ENCODE data around the gene FERMT3. TPM values are rescaled to one million over a fixed set of nuclear protein-coding genes. Genes with fewer than 3 reads are reported as not detected.

FERMT3 gene
- total and polyA plus RNA-seq, 2 of the 13 experiments (the other 11 are each of a cell fraction or from before 2014, with no cell fraction given): 0.29 TPM; not detected in 1

GRCh38 chr11:64185693-64186491 is 20.6 kb upstream of the FERMT3 start, which contains the start of gene STIP1 (continued):
- TF ChIP-seq TBL1XR1 (IDR thresholded peaks at IDR 0.05; ENCODE audit: borderline replicate concordance, low read length, partially characterized antibody) (no peak), STAG1 (CRISPR knock-in tag; IDR thresholded peaks at IDR 0.05) (no peak), FOSL2 (CRISPR knock-in tag; IDR thresholded peaks at IDR 0.05) (0 out of 2 replicates have a peak, but pooled peaks have one; percentile 15), ZNF275 (CRISPR knock-in tag; IDR thresholded peaks at IDR 0.05; ENCODE audit: borderline replicate concordance) (no peak), ZHX2 (IDR thresholded peaks at IDR 0.05; ENCODE audit: low read depth) (0 out of 2 replicates have a peak, but pooled peaks have one; percentile 20), ZHX2 (CRISPR knock-in tag; IDR thresholded peaks at IDR 0.05; ENCODE audit: borderline replicate concordance) (no peak), FOXP4 (CRISPR knock-in tag; IDR thresholded peaks at IDR 0.05) (no peak), POLR2A (IDR thresholded peaks at IDR 0.05; ENCODE audit: insufficient read depth in 1 of 2, low read depth in 2 of 2, low read length in 2 of 2) (peak in 1 of 2 experiments; percentile 82; a peak in 2 of 4 replicates), USF2 (IDR thresholded peaks at IDR 0.05; ENCODE audit: low read depth, low read length) (no peak), USF2 (CRISPR knock-in tag; IDR thresholded peaks at IDR 0.05; ENCODE audit: borderline replicate concordance) (no peak), THAP9 (CRISPR knock-in tag; IDR thresholded peaks at IDR 0.05; ENCODE audit: borderline replicate concordance) (no peak; the same call in 1 of the 2 replicates), NKX3-1 (CRISPR knock-in tag; IDR thresholded peaks at IDR 0.05) (0 out of 2 replicates have a peak, but pooled peaks have one; percentile 43), PLRG1 (conservative IDR thresholded peaks at IDR 0.05) (no peak), ZNF207 (IDR thresholded peaks at IDR 0.05; ENCODE audit: borderline replicate concordance) (no peak)
